GM12892 (cell line): Measurements from ENCODE around the gene COL4A1.

Experiments
- POLR2A ChIP-seq: IDR thresholded peaks from 2 replicates; pipeline ENCODE4 v1.6.1; 2011; ENCODE audit warnings: low read depth, low read length, control low read depth
- POLR2AphosphoS5 ChIP-seq: IDR thresholded peaks from 2 replicates; pipeline ENCODE4 v1.6.1; 2011; ENCODE audit warnings: low read depth, low read length, control low read depth
- TAF1 ChIP-seq: IDR thresholded peaks from 2 replicates; pipeline ENCODE4 v1.6.1; 2011; ENCODE audit warnings: low read depth, mild to moderate bottlenecking, control low read depth, low read length, borderline replicate concordance

GRCh38 chr13:110211046-110211445 lies 95.9 kb downstream of the COL4A1 start:
- no peak for TF ChIP-seq TAF1
- TF ChIP-seq POLR2A: no peak
- TF ChIP-seq POLR2AphosphoS5: no peak
